GM12878 (cell line): Measurements from ENCODE around the gene SLC22A23. TPM values are rescaled to one million over a fixed set of nuclear protein-coding genes. Genes with fewer than 3 reads are reported as not detected.

ENCODE experiments used
- ATAC-seq: fragments of 200-7000 bp; cut with Tn5 transposase; 3 replicates; pipeline ENCODE4 v1.9.1; 2020; ENCODE audit warnings: mild to moderate bottlenecking, moderate library complexity
- BruUV-seq: library from RNA; stranded (reverse); fragments of 400-500 nt; replicated peaks from 2 replicates; lab custom pipeline; 2021; lab: Mats Ljungman, UMichigan
- CTCF ChIA-PET: fragments of 300-600 bp; sonication (Branson Sonifier 250); formaldehyde crosslinking; extraction: SDS; loops from one replicate; lab custom pipeline; 2021; ENCODE audit warnings: inconsistent platforms; lab: Yijun Ruan, JAX
- POLR2A ChIA-PET: fragments of 350-600 bp; formaldehyde crosslinking; extraction: SDS; loops from one replicate; lab custom pipeline; 2021; ENCODE audit warnings: inconsistent platforms; lab: Charles Lee
- RAD21 ChIA-PET: fragments of 300-600 bp; sonication (Branson Sonifier 250); formaldehyde crosslinking; loops from one replicate; lab custom pipeline; 2023; ENCODE audit warnings: antibody characterized with exemption; ENCODE audit not compliant: unreplicated experiment; lab: Charles Lee
- SMC1A ChIA-PET: fragments of 300-600 bp; sonication (Branson Sonifier 250); formaldehyde crosslinking; loops from one replicate; lab custom pipeline; 2023; ENCODE audit not compliant: unreplicated experiment, uncharacterized antibody; lab: Charles Lee
- DNase-seq: peaks from one replicate; pipeline ENCODE4 v3.0.0-alpha.2; 2011; ENCODE audit warnings: low read depth, low spot score
- FAIRE-seq: peaks from 3 replicates; lab custom pipeline; 2011; peaks lifted over from hg19 to GRCh38; lab: Jason Lieb, UNC
- H2AFZ ChIP-seq: 2 replicates; pipeline ENCODE4 v1.6.0; 2011; ENCODE audit warnings: low read depth, low read length, control low read depth; ENCODE audit not compliant: control insufficient read depth
- H3K27ac ChIP-seq: 2 replicates; pipeline ENCODE4 v1.5.1; 2011; ENCODE audit warnings: control low read depth; ENCODE audit not compliant: control insufficient read depth, insufficient read depth
- H3K27me3 ChIP-seq, 2 experiments: replicated peaks in 1 of 2; 2 replicates each; pipeline versions ENCODE4 v1.6.0 to v1.6.1; 2011; ENCODE audit warnings: low read length in 1 of 2; ENCODE audit not compliant: control insufficient read depth in 2 of 2, insufficient read depth in 2 of 2
- H3K36me3 ChIP-seq, 2 experiments: 2 replicates each; pipeline ENCODE4 v1.5.1; 2011; ENCODE audit warnings: low read length in 1 of 2; ENCODE audit not compliant: control insufficient read depth in 2 of 2, insufficient read depth in 2 of 2
- H3K4me1 ChIP-seq: 2 replicates; pipeline ENCODE4 v1.6.1; 2011; ENCODE audit warnings: mild to moderate bottlenecking, low read length, moderate library complexity, mixed read lengths; ENCODE audit not compliant: control insufficient read depth, insufficient read depth
- H3K4me2 ChIP-seq: 2 replicates; pipeline ENCODE4 v1.6.0; 2011; ENCODE audit warnings: control low read depth; ENCODE audit not compliant: control insufficient read depth, insufficient read depth
- H3K4me3 ChIP-seq: fragments of 200-600 bp; sonication (generic); 2 replicates; pipeline ENCODE4 v1.5.1; 2016
- H3K79me2 ChIP-seq: 2 replicates; pipeline ENCODE4 v1.6.0; 2011; ENCODE audit warnings: low read length; ENCODE audit not compliant: control insufficient read depth, insufficient read depth
- H3K9ac ChIP-seq: 2 replicates; pipeline ENCODE4 v1.8.0; 2011; ENCODE audit warnings: low read length, control low read depth, mixed read lengths; ENCODE audit not compliant: control insufficient read depth, insufficient read depth
- H3K9me3 ChIP-seq: replicated peaks from 3 replicates; pipeline ENCODE4 v1.5.1; 2011; ENCODE audit warnings: mild to moderate bottlenecking, low read length; ENCODE audit not compliant: control insufficient read depth, insufficient read depth
- H4K20me1 ChIP-seq: 2 replicates; pipeline ENCODE4 v1.6.0; 2011; ENCODE audit not compliant: control insufficient read depth, insufficient read depth
- BHLHE40 ChIP-seq, 2 experiments: fragments of 450-650 bp in 1 of 2; IDR thresholded peaks; 2 replicates each; pipeline ENCODE4 v1.6.1; 2011 to 2017; ENCODE audit warnings: low read depth in 2 of 2, borderline replicate concordance in 1 of 2, improper control_type of control experiment in 1 of 2, low read length in 1 of 2, mild to moderate bottlenecking in 1 of 2
- IRF5 ChIP-seq: fragments of 450-650 bp; IDR thresholded peaks from 2 replicates; pipeline ENCODE4 v1.6.1; 2017; ENCODE audit warnings: borderline replicate concordance
- JUNB ChIP-seq: IDR thresholded peaks from 2 replicates; pipeline ENCODE4 v1.6.1; 2016; ENCODE audit warnings: antibody characterized with exemption, mild to moderate bottlenecking
- LARP7 ChIP-seq: fragments of 450-650 bp; IDR thresholded peaks from 2 replicates; pipeline ENCODE4 v1.6.1; 2017; ENCODE audit warnings: mild to moderate bottlenecking
- NRF1 ChIP-seq: conservative IDR thresholded peaks from 2 replicates; pipeline ENCODE4 v1.6.1; 2011; ENCODE audit warnings: mild to moderate bottlenecking, low read depth, low read length, improper control_type of control experiment
- TCF12 ChIP-seq: IDR thresholded peaks from 2 replicates; pipeline ENCODE4 v1.6.1; 2011; ENCODE audit warnings: low read depth, mild to moderate bottlenecking, low read length
- WGBS: methylation state at CpG from one replicate; pipeline ENCODE4 v1.1.6; 2016; ENCODE audit warnings: low lambda C conversion rate; ENCODE audit not compliant: insufficient replicate concordance, insufficient coverage; ENCODE audit errors: missing lambda C conversion rate; 5-methylcytosine and 5-hydroxymethylcytosine counted together
- in situ Hi-C: fragments of 300-500 bp; cut with MboI; formaldehyde crosslinking; loops from 9 replicates; pipeline ENCODE4 v1.14.3; 2018; ENCODE audit warnings: mixed read lengths
- intact Hi-C: fragments of 100-400 bp; cut with micrococcal nuclease; formaldehyde crosslinking; loops from one replicate; pipeline ENCODE4 v1.14.2; 2022; ENCODE audit not compliant: unreplicated experiment
- polyA plus RNA-seq, 11 experiments: library from polyadenylated mRNA; depleted of rRNA in 4 of 11; unstranded in 6 of 11; stranded (reverse) in 5 of 11; fragments of >200 nt; fragmentation: Nextera tagmentation in 4 of 11; fragmentation: Illumina TruSeq in 1 of 11; extraction: Ambion mirVana in 4 of 11; extraction: Trizol in 1 of 11; gene quantifications; 1 replicate in 1 of 11; 2 replicates in 10 of 11; pipeline versions ENCODE4 v1.2.1 to v1.2.3, GENCODE V29; 2011 to 2016; ENCODE audit warnings: inconsistent platforms in 2 of 11, missing spikeins in 2 of 11, low read depth in 1 of 11
- total RNA-seq, 4 experiments: library from RNA; depleted of rRNA in 3 of 4; stranded (reverse); fragments of >200 nt in 3 of 4; fragmentation: Illumina TruSeq in 1 of 4; extraction: Trizol in 1 of 4; gene quantifications; 2 replicates each; pipeline versions ENCODE4 v1.2.1 to v1.2.3, GENCODE V29; 2013 to 2021

SLC22A23 gene
- total and polyA plus RNA-seq, 10 of the 15 experiments (the other 5 are each of a cell fraction or from before 2014, with no cell fraction given) = 0.20 to 2.4 (median 0.74) TPM

GRCh38 chr6:3309391-3310050, 147.3 kb downstream of the SLC22A23 start:
- no peaks in the 10 kb centered on the region for H3K36me3 ChIP-seq
- in situ Hi-C loops = no loop called here
- H3K4me3 ChIP-seq = no peak overlapping the region
- H3K9me3 ChIP-seq = no peaks in the 10 kb centered on the region; the same call in 2 of the 3 replicates
- CTCF ChIA-PET = interaction anchor here (1.1 kb wide), 1 partner anchor 30 kb away, joined by 3 read pairs; no protein-coding TSS in a partner anchor
- H2AFZ ChIP-seq = no peak overlapping the region
- no peak overlapping the region for H3K4me2 ChIP-seq
- TF ChIP-seq IRF5 (no peak), JUNB (no peak), BHLHE40 (IDR thresholded peaks at IDR 0.05; ENCODE audit: borderline replicate concordance in 1 of 2, low read depth in 2 of 2, low read length in 1 of 2) (peak in 1 of 2 experiments; percentile 56; a peak in 1 of 4 replicates), LARP7 (no peak), NRF1 (no peak), TCF12 (0 out of 2 replicates have a peak, but pooled peaks have one; percentile 30)
- H3K9ac ChIP-seq = no peak overlapping the region
- no peak for DNase-seq
- H3K79me2 ChIP-seq = no peaks in the 10 kb centered on the region
- POLR2A ChIA-PET = no interaction called here
- RAD21 ChIA-PET = no interaction called here
- H3K27ac ChIP-seq = no peak overlapping the region
- H3K4me1 ChIP-seq = no peaks in the 10 kb centered on the region
- no TSS peak for BruUV-seq
- no peaks in the 10 kb centered on the region for H3K27me3 ChIP-seq
- peak; percentile 52 for ATAC-seq
- 18% methylated on average over 11 of the region's 11 CpGs for WGBS
- no peak for FAIRE-seq
- intact Hi-C loops = no loop called here
- SMC1A ChIA-PET = interaction anchor here (0.7 kb wide), 1 partner anchor 230 kb away, joined by 3 read pairs; no protein-coding TSS in a partner anchor
- no peaks in the 10 kb centered on the region for H4K20me1 ChIP-seq
